ENCODE results near the gene TM9SF1. TPM values are rescaled to one million over a fixed set of nuclear protein-coding genes. Genes with fewer than 3 reads are reported as not detected.

Gene TM9SF1
- total and polyA plus RNA-seq, 9 of the 15 experiments (the other 6 are each of a cell fraction or from before 2014, with no cell fraction given), result 5.3 to 20.3 (median 11.8) TPM

DNA sequence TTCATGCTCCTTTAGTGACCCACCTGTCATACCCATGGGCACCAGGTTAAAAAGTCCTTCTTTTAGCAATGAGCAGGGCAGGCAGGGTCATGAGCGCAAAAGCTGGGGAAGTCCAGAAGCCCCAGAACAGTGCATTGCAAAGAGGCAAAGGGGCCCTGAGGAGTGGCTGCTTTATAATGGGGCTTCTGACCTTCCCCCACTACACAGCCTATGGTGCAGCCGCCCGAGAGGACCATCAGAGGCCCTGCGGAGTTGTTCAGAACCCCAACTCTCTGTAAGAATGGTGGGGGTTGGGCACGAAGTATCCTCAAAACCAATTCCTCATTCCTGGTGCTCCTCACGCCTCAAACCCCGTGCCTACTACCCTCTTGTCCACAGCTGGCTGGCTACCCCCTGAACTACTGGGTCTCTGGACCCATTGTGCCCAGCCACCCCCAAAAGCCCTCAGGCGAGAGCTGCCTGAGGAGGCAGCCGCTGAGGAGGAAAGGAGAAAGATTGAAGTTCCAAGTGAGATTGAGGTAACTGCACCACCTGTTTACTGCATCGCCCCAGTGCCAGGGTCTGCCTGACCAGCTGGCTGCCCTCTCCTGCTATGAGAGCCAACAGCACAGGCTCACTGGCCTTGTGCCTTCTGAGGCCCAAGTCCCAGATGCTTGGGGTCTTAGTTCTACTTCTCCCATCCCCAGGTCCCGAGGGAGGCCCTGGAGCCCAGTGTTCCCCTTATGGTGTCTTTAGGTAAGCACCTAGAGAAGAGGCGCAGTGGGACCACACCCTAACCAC is 16.7 kb downstream of the TM9SF1 start:
- no peak for ATAC-seq
- peaks cover 51% of the 10 kb centered on the region; the same call in 2 of the 3 replicates for H3K36me3 ChIP-seq (ENCODE audit: control insufficient read depth, insufficient read depth, low read length)
- intact Hi-C loops (cut with micrococcal nuclease), result no loop called here
- no peaks in the 10 kb centered on the region for H3K9me1 ChIP-seq (ENCODE audit: control insufficient read depth, insufficient read depth, low read length)
- no peak for TF ChIP-seq TAL1 (IDR thresholded peaks at IDR 0.05)
- TF ChIP-seq ZNF583 (CRISPR knock-in tag; IDR thresholded peaks at IDR 0.05), result no peak
- TF ChIP-seq ZNF143 (CRISPR knock-in tag; IDR thresholded peaks at IDR 0.05), result no peak
- TF ChIP-seq ZNF436 (CRISPR knock-in tag; IDR thresholded peaks at IDR 0.05), result no peak
- no peak for TF ChIP-seq NFATC3 (IDR thresholded peaks at IDR 0.05)
- no peak for TF ChIP-seq ZNF699 (CRISPR knock-in tag; IDR thresholded peaks at IDR 0.05; ENCODE audit: insufficient replicate concordance)
- no peak for TF ChIP-seq GMEB1 (CRISPR knock-in tag; IDR thresholded peaks at IDR 0.05)
- TF ChIP-seq ZNF830 (CRISPR knock-in tag; IDR thresholded peaks at IDR 0.05), result no peak
- TF ChIP-seq, protein P1, sequence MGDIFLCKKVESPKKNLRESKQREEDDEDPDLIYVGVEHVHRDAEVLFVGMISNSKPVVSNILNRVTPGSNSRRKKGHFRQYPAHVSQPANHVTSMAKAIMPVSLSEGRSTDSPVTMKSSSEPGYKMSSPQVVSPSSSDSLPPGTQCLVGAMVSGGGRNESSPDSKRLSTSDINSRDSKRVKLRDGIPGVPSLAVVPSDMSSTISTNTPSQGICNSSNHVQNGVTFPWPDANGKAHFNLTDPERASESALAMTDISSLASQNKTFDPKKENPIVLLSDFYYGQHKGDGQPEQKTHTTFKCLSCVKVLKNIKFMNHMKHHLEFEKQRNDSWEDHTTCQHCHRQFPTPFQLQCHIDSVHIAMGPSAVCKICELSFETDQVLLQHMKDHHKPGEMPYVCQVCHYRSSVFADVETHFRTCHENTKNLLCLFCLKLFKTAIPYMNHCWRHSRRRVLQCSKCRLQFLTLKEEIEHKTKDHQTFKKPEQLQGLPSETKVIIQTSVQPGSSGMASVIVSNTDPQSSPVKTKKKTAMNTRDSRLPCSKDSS (IDR thresholded peaks at IDR 0.05; ENCODE audit: low read depth, partially characterized antibody), result no peak
- no peak for TF ChIP-seq SMARCA5 (IDR thresholded peaks at IDR 0.05)
- no peak for TF ChIP-seq PREB (CRISPR knock-in tag; IDR thresholded peaks at IDR 0.05)
- no peak for TF ChIP-seq RHOXF2B (CRISPR knock-in tag; conservative IDR thresholded peaks at IDR 0.05)
- H3K27me3 ChIP-seq (ENCODE audit: control insufficient read depth in 2 of 2, insufficient read depth in 2 of 2, low read length in 2 of 2), result no peaks in the 10 kb centered on the region
- ChIA-PET CTCF (ENCODE audit: low intra/inter-chr PET ratio) (no interaction called here), POLR2A (interaction anchor here (0.6 to 1.2 kb wide), 3 partner anchors 10 to 63 kb away, joined by 3 to 6 read pairs (median 4); partner anchors contain the start of genes IPO4 and IRF9)
- no peak overlapping the region for H3K9ac ChIP-seq (ENCODE audit: insufficient read depth in 1 of 2, low read depth in 2 of 2, low read length in 2 of 2)
- no peak overlapping the region for H3K4me3 ChIP-seq
- no peak overlapping the region for H3K4me2 ChIP-seq (ENCODE audit: insufficient read depth, low read length)
- FAIRE-seq, result no peak
- H3K4me1 ChIP-seq (replicated peaks in 1 of 2; ENCODE audit: control insufficient read depth in 2 of 2, insufficient read depth in 2 of 2, low read length in 2 of 2), result no peaks in the 10 kb centered on the region; a peak in 2 of 5 replicates
- no peak overlapping the region for H3K27ac ChIP-seq (ENCODE audit: extremely low read depth, low read depth, low read length)
- no peaks in the 10 kb centered on the region for H3K9me3 ChIP-seq (replicated peaks; ENCODE audit: control insufficient read depth, insufficient read depth, low read depth, low read length)
- BruUV-seq (replicated peaks), result no TSS peak
- no peak for DNase-seq (ENCODE audit: extremely low read depth in 1 of 4, low spot score in 3 of 4)
- in situ Hi-C loops (cut with MboI), result no loop called here
- H4K20me1 ChIP-seq (replicated peaks; ENCODE audit: control insufficient read depth, insufficient read depth, low read length), result no peaks in the 10 kb centered on the region
- H2AFZ ChIP-seq (ENCODE audit: low read depth, low read length), result no peak overlapping the region
- H3K79me2 ChIP-seq (ENCODE audit: control insufficient read depth, insufficient read depth, low read length), result no peaks in the 10 kb centered on the region
- 92% methylated on average over 10 of the region's 12 CpGs for WGBS (ENCODE audit: insufficient coverage, low coverage, missing lambda C conversion rate)
